Measurements from ENCODE around the gene SOD1. TPM values are rescaled to one million over a fixed set of nuclear protein-coding genes. Genes with fewer than 3 reads are reported as not detected.

Gene SOD1
- total RNA-seq, 3 donors from 2014 or later (not counting 1 experiment from before 2014, with no cell fraction given), result 57.9 to 75.7 (median 64.8) TPM

DNA sequence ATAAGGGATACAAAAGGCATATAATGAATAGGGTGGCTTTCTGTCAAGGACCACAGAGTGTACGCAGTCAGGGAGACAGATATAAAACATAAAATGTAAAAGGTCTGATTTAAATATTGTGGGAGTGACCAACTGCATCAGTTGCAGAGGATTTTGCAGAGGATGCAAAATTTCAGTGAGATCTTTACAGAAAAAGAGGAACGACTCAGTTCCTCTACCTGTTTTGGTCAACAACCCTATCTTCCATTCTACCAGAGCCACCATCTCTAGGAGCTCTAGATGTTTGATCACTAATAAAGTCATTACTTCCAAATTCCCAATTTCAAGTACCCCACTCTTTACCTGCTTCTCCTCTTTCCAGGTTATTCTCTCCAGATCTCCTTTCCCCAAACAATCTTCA lies 16.5 kb downstream of the SOD1 start:
- intact Hi-C loops (cut with micrococcal nuclease), result no loop called here
- no peak overlapping the region for H3K4me3 Mint-ChIP-seq
- H3K36me3 Mint-ChIP-seq, result no peaks in the 10 kb centered on the region
- DNase-seq (no peak), ATAC-seq (no peak)
- no peak overlapping the region for H3K27ac Mint-ChIP-seq
- Histone ChIP-seq H3K27ac (ENCODE audit: low read length) (no peak overlapping the region), H3K4me3 (ENCODE audit: low read length) (no peak overlapping the region), H3K9me3 (ENCODE audit: control insufficient read depth, insufficient read depth, low read length) (no peaks in the 10 kb centered on the region), H3K4me1 (ENCODE audit: control insufficient read depth, insufficient read depth, low read length) (no peaks in the 10 kb centered on the region), H3K36me3 (ENCODE audit: control insufficient read depth, insufficient read depth, low read length) (peaks cover 17% of the 10 kb centered on the region), H3K27me3 (ENCODE audit: control insufficient read depth, insufficient read depth, low read length) (no peaks in the 10 kb centered on the region)
- TF ChIP-seq, protein P1, sequence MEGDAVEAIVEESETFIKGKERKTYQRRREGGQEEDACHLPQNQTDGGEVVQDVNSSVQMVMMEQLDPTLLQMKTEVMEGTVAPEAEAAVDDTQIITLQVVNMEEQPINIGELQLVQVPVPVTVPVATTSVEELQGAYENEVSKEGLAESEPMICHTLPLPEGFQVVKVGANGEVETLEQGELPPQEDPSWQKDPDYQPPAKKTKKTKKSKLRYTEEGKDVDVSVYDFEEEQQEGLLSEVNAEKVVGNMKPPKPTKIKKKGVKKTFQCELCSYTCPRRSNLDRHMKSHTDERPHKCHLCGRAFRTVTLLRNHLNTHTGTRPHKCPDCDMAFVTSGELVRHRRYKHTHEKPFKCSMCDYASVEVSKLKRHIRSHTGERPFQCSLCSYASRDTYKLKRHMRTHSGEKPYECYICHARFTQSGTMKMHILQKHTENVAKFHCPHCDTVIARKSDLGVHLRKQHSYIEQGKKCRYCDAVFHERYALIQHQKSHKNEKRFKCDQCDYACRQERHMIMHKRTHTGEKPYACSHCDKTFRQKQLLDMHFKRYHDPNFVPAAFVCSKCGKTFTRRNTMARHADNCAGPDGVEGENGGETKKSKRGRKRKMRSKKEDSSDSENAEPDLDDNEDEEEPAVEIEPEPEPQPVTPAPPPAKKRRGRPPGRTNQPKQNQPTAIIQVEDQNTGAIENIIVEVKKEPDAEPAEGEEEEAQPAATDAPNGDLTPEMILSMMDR (IDR thresholded peaks at IDR 0.05), result no peak
- peaks cover 4 to 6% of the 10 kb centered on the region in 2 donors for H3K4me1 Mint-ChIP-seq
- H3K27me3 Mint-ChIP-seq (ENCODE audit: low read depth in 2 of 2), result no peaks in the 10 kb centered on the region
- 83% methylated on average over 2 of the region's 2 CpGs for WGBS (ENCODE audit: insufficient coverage)
- no peaks in the 10 kb centered on the region for H3K9me3 Mint-ChIP-seq

GRCh38 chr21:31677047-31677446 lies 17.6 kb downstream of the SOD1 start:
- H3K9me3 Mint-ChIP-seq, result no peaks in the 10 kb centered on the region
- Histone ChIP-seq H3K4me1 (ENCODE audit: control insufficient read depth, insufficient read depth, low read length) (no peaks in the 10 kb centered on the region), H3K36me3 (ENCODE audit: control insufficient read depth, insufficient read depth, low read length) (peaks cover 11% of the 10 kb centered on the region), H3K27ac (ENCODE audit: low read length) (no peak overlapping the region), H3K4me3 (ENCODE audit: low read length) (no peak overlapping the region), H3K27me3 (ENCODE audit: control insufficient read depth, insufficient read depth, low read length) (no peaks in the 10 kb centered on the region), H3K9me3 (ENCODE audit: control insufficient read depth, insufficient read depth, low read length) (no peaks in the 10 kb centered on the region)
- 96% methylated on average over 3 of the region's 3 CpGs for WGBS (ENCODE audit: insufficient coverage)
- H3K36me3 Mint-ChIP-seq, result no peaks in the 10 kb centered on the region
- H3K27me3 Mint-ChIP-seq (ENCODE audit: low read depth in 2 of 2), result no peaks in the 10 kb centered on the region
- no peak overlapping the region for H3K4me3 Mint-ChIP-seq
- ATAC-seq (no peak), DNase-seq (no peak)
- H3K4me1 Mint-ChIP-seq, result peaks cover 0 to 4% of the 10 kb centered on the region in 2 donors
- TF ChIP-seq, protein P1 (IDR thresholded peaks at IDR 0.05), result no peak
- no peak overlapping the region for H3K27ac Mint-ChIP-seq
- intact Hi-C loops (cut with micrococcal nuclease), result no loop called here

DNA sequence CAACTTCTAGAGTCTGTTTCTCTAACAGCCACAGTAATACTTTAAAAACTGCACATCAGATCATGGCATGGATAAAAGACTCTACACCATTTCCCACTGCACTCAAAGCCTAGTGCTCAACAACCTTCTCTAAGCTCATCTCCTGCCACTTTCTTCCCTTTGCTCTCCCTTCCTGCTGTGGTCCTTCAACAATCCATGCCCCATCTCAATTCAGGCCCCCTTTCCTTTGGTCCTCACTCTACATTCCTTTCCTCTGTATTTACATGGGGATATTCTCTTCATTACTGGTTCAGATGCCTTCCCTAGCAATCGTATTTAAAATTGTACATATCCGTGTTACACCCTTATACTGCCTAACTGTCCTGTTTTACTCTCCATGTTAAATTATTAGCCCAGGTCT lies 19.0 kb downstream of the SOD1 start:
- no peaks in the 10 kb centered on the region for H3K27me3 Mint-ChIP-seq (ENCODE audit: low read depth in 2 of 2)
- no peak overlapping the region for H3K4me3 Mint-ChIP-seq
- no peaks in the 10 kb centered on the region for H3K4me1 Mint-ChIP-seq
- H3K27ac ChIP-seq (ENCODE audit: low read length), result no peak overlapping the region
- no peaks in the 10 kb centered on the region for H3K27me3 ChIP-seq (ENCODE audit: control insufficient read depth, insufficient read depth, low read length)
- peaks cover 22% of the 10 kb centered on the region for H3K36me3 ChIP-seq (ENCODE audit: control insufficient read depth, insufficient read depth, low read length)
- no peaks in the 10 kb centered on the region for H3K9me3 Mint-ChIP-seq
- intact Hi-C loops (cut with micrococcal nuclease), result no loop called here
- H3K4me3 ChIP-seq (ENCODE audit: low read length), result no peak overlapping the region
- no peak for ATAC-seq
- H3K4me1 ChIP-seq (ENCODE audit: control insufficient read depth, insufficient read depth, low read length), result no peaks in the 10 kb centered on the region
- DNase-seq, result no peak
- TF ChIP-seq, protein P1 (IDR thresholded peaks at IDR 0.05), result no peak
- H3K27ac Mint-ChIP-seq, result no peak overlapping the region
- no peaks in the 10 kb centered on the region for H3K9me3 ChIP-seq (ENCODE audit: control insufficient read depth, insufficient read depth, low read length)
- peaks cover 4% of the 10 kb centered on the region for H3K36me3 Mint-ChIP-seq
- WGBS (ENCODE audit: insufficient coverage), result 96% methylated on average over 2 of the region's 2 CpGs

DNA sequence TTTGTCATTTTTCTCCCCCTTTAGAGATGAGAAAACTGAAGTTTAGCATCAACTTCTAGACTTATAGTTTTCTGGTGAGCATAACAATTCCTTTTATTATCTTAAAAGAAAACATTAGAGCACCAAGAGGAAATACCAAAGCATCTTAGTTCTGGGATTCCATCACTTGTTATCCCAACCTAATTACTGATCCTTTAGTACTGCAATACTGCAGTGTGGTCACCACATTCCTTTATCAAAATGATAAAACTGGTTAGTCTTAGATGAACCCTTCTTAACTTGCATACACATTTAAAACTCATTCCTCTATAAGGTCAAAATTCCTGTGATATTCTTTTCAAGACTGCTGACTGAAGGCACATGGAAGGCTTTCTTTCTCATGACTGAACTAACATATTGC lies 23.1 kb downstream of the SOD1 start:
- H3K4me1 ChIP-seq (ENCODE audit: control insufficient read depth, insufficient read depth, low read length), result no peaks in the 10 kb centered on the region
- Mint-ChIP-seq H3K9me3 (no peaks in the 10 kb centered on the region), H3K27ac (no peak overlapping the region), H3K27me3 (ENCODE audit: low read depth in 2 of 2) (no peaks in the 10 kb centered on the region), H3K4me1 (no peaks in the 10 kb centered on the region), H3K36me3 (peaks cover 11% of the 10 kb centered on the region), H3K4me3 (no peak overlapping the region)
- DNase-seq (no peak), ATAC-seq (no peak)
- no peaks in the 10 kb centered on the region for H3K27me3 ChIP-seq (ENCODE audit: control insufficient read depth, insufficient read depth, low read length)
- H3K9me3 ChIP-seq (ENCODE audit: control insufficient read depth, insufficient read depth, low read length), result no peaks in the 10 kb centered on the region
- intact Hi-C loops (cut with micrococcal nuclease), result no loop called here
- TF ChIP-seq, protein P1 (IDR thresholded peaks at IDR 0.05), result no peak
- H3K27ac ChIP-seq (ENCODE audit: low read length), result no peak overlapping the region
- H3K4me3 ChIP-seq (ENCODE audit: low read length), result no peak overlapping the region
- peaks cover 56% of the 10 kb centered on the region for H3K36me3 ChIP-seq (ENCODE audit: control insufficient read depth, insufficient read depth, low read length)
